ENCODE measurements around the gene PPP1R13B. TPM values are rescaled to one million over a fixed set of nuclear protein-coding genes. Genes with fewer than 3 reads are reported as not detected.

PPP1R13B gene
- total RNA-seq, 1 experiment from 2014 or later: 26.5 TPM

DNA sequence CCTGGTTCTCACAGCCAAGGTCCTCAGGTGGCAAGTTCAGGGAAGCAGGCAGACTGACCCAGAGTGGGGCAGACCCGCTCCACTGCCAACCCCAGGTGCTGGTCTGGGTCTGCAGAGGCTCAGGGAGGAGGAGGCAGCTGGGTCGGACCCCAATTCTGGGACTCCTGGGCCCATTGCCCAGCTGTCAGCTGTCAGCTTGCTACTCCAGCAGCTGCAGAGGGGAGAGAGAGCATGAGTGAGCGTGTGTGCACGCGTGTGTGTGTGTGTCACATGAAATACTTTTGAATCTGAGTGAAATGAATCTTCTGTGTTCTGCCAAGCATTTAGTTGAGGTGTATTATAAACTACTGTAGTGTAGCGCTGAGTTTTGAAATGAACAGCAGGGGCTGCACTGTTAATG, 162.9 kb downstream of the PPP1R13B start:
- Histone ChIP-seq H4K20me1 (ENCODE audit: insufficient read depth) (peaks cover 61% of the 10 kb centered on the region), H3K79me2 (ENCODE audit: low read depth) (no peaks in the 10 kb centered on the region)

More for the DNA sequence above, 162.9 kb downstream of the PPP1R13B start:
- Histone ChIP-seq H3K9me3 (ENCODE audit: insufficient read depth, low read depth) (no peaks in the 10 kb centered on the region), H3K4me2 (no peak overlapping the region), H3K36me3 (ENCODE audit: low read depth) (peaks cover 86% of the 10 kb centered on the region), H3K4me1 (replicated peaks; ENCODE audit: insufficient read depth) (no peaks in the 10 kb centered on the region), H3K27ac (no peak overlapping the region), H2AFZ (no peak overlapping the region), H3K27me3 (ENCODE audit: insufficient read depth, low read depth) (no peaks in the 10 kb centered on the region), H3F3A (ENCODE audit: insufficient read depth, low read depth) (peaks cover 56% of the 10 kb centered on the region; the same call in 1 of the 2 replicates), H3K4me3 (no peak overlapping the region), H3K9me2 (ENCODE audit: insufficient read depth) (no peaks in the 10 kb centered on the region)
- no TSS peak for BruUV-seq (replicated peaks)
- POLR2A ChIA-PET (ENCODE audit: unreplicated experiment): no interaction called here
- no peak for TF ChIP-seq EZH2 (IDR thresholded peaks at IDR 0.05; ENCODE audit: low read depth)
- TF ChIP-seq, protein P1, sequence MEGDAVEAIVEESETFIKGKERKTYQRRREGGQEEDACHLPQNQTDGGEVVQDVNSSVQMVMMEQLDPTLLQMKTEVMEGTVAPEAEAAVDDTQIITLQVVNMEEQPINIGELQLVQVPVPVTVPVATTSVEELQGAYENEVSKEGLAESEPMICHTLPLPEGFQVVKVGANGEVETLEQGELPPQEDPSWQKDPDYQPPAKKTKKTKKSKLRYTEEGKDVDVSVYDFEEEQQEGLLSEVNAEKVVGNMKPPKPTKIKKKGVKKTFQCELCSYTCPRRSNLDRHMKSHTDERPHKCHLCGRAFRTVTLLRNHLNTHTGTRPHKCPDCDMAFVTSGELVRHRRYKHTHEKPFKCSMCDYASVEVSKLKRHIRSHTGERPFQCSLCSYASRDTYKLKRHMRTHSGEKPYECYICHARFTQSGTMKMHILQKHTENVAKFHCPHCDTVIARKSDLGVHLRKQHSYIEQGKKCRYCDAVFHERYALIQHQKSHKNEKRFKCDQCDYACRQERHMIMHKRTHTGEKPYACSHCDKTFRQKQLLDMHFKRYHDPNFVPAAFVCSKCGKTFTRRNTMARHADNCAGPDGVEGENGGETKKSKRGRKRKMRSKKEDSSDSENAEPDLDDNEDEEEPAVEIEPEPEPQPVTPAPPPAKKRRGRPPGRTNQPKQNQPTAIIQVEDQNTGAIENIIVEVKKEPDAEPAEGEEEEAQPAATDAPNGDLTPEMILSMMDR (conservative IDR thresholded peaks at IDR 0.05): no peak
- intact Hi-C loops (cut with micrococcal nuclease; ENCODE audit: unreplicated experiment): no loop called here
- no peak for DNase-seq
- CTCF ChIA-PET: no interaction called here

Other genes starting within 250 kb of the PPP1R13B start
- 254 and 331 TPM in 2 replicates for gene KLC1, start 218.4 kb downstream of the PPP1R13B start, total RNA-seq (2021)
- gene XRCC3, start 132.1 kb downstream of the PPP1R13B start, total RNA-seq (2021): 64.1 and 65.1 TPM in 2 replicates
- 93.3 and 118 TPM in 2 replicates for gene ZFYVE21, start 131.8 kb downstream of the PPP1R13B start, total RNA-seq (2021)
- 0.15 TPM in 1 of 2 replicates, not detected in the other for gene TDRD9, start 80.9 kb upstream of the PPP1R13B start, total RNA-seq (2021)
- not detected in 2 replicates for gene RD3L, start 95.0 kb upstream of the PPP1R13B start, total RNA-seq (2021)
- gene ASPG, start 238.1 kb upstream of the PPP1R13B start, total RNA-seq (2021): 0.33 TPM in 1 of 2 replicates, not detected in the other

All from PC-9 (cell line).